GM12878 (cell line): Measurements from ENCODE around the gene TTC17. TPM values are rescaled to one million over a fixed set of nuclear protein-coding genes. Genes with fewer than 3 reads are reported as not detected.

Experiments used
- ATAC-seq: fragments of 200-7000 bp; cut with Tn5 transposase; 3 replicates; pipeline ENCODE4 v1.9.1; 2020; ENCODE audit warnings: mild to moderate bottlenecking, moderate library complexity
- BruUV-seq: library from RNA; stranded (reverse); fragments of 400-500 nt; replicated peaks from 2 replicates; lab custom pipeline; 2021; lab: Mats Ljungman, UMichigan
- CTCF ChIA-PET: fragments of 300-600 bp; sonication (Branson Sonifier 250); formaldehyde crosslinking; extraction: SDS; loops from one replicate; lab custom pipeline; 2021; ENCODE audit warnings: inconsistent platforms; lab: Yijun Ruan, JAX
- POLR2A ChIA-PET: fragments of 350-600 bp; formaldehyde crosslinking; extraction: SDS; loops from one replicate; lab custom pipeline; 2021; ENCODE audit warnings: inconsistent platforms; lab: Charles Lee
- RAD21 ChIA-PET: fragments of 300-600 bp; sonication (Branson Sonifier 250); formaldehyde crosslinking; loops from one replicate; lab custom pipeline; 2023; ENCODE audit warnings: antibody characterized with exemption; ENCODE audit not compliant: unreplicated experiment; lab: Charles Lee
- SMC1A ChIA-PET: fragments of 300-600 bp; sonication (Branson Sonifier 250); formaldehyde crosslinking; loops from one replicate; lab custom pipeline; 2023; ENCODE audit not compliant: unreplicated experiment, uncharacterized antibody; lab: Charles Lee
- DNase-seq: peaks from one replicate; pipeline ENCODE4 v3.0.0-alpha.2; 2011; ENCODE audit warnings: low read depth, low spot score
- FAIRE-seq: peaks from 3 replicates; lab custom pipeline; 2011; peaks lifted over from hg19 to GRCh38; lab: Jason Lieb, UNC
- H2AFZ ChIP-seq: 2 replicates; pipeline ENCODE4 v1.6.0; 2011; ENCODE audit warnings: low read depth, low read length, control low read depth; ENCODE audit not compliant: control insufficient read depth
- H3K27ac ChIP-seq: 2 replicates; pipeline ENCODE4 v1.5.1; 2011; ENCODE audit warnings: control low read depth; ENCODE audit not compliant: control insufficient read depth, insufficient read depth
- H3K27me3 ChIP-seq, 2 experiments: replicated peaks in 1 of 2; 2 replicates each; pipeline versions ENCODE4 v1.6.0 to v1.6.1; 2011; ENCODE audit warnings: low read length in 1 of 2; ENCODE audit not compliant: control insufficient read depth in 2 of 2, insufficient read depth in 2 of 2
- H3K36me3 ChIP-seq, 2 experiments: 2 replicates each; pipeline ENCODE4 v1.5.1; 2011; ENCODE audit warnings: low read length in 1 of 2; ENCODE audit not compliant: control insufficient read depth in 2 of 2, insufficient read depth in 2 of 2
- H3K4me1 ChIP-seq: 2 replicates; pipeline ENCODE4 v1.6.1; 2011; ENCODE audit warnings: mild to moderate bottlenecking, low read length, moderate library complexity, mixed read lengths; ENCODE audit not compliant: control insufficient read depth, insufficient read depth
- H3K4me2 ChIP-seq: 2 replicates; pipeline ENCODE4 v1.6.0; 2011; ENCODE audit warnings: control low read depth; ENCODE audit not compliant: control insufficient read depth, insufficient read depth
- H3K4me3 ChIP-seq: fragments of 200-600 bp; sonication (generic); 2 replicates; pipeline ENCODE4 v1.5.1; 2016
- H3K79me2 ChIP-seq: 2 replicates; pipeline ENCODE4 v1.6.0; 2011; ENCODE audit warnings: low read length; ENCODE audit not compliant: control insufficient read depth, insufficient read depth
- H3K9ac ChIP-seq: 2 replicates; pipeline ENCODE4 v1.8.0; 2011; ENCODE audit warnings: low read length, control low read depth, mixed read lengths; ENCODE audit not compliant: control insufficient read depth, insufficient read depth
- H3K9me3 ChIP-seq: replicated peaks from 3 replicates; pipeline ENCODE4 v1.5.1; 2011; ENCODE audit warnings: mild to moderate bottlenecking, low read length; ENCODE audit not compliant: control insufficient read depth, insufficient read depth
- H4K20me1 ChIP-seq: 2 replicates; pipeline ENCODE4 v1.6.0; 2011; ENCODE audit not compliant: control insufficient read depth, insufficient read depth
- E4F1 ChIP-seq: fragments of 450-650 bp; IDR thresholded peaks from 2 replicates; pipeline ENCODE4 v1.6.1; 2018; ENCODE audit warnings: borderline replicate concordance, mild to moderate bottlenecking; ENCODE audit not compliant: partially characterized antibody
- EED ChIP-seq: sonication (generic); IDR thresholded peaks from 2 replicates; pipeline ENCODE4 v1.6.1; 2016; ENCODE audit warnings: antibody characterized with exemption, low read depth
- NFYA ChIP-seq: IDR thresholded peaks from 2 replicates; pipeline ENCODE4 v1.6.1; 2011; ENCODE audit warnings: low read depth, mild to moderate bottlenecking, low read length, improper control_type of control experiment, borderline replicate concordance
- NR2C2 ChIP-seq: IDR thresholded peaks from 2 replicates; pipeline ENCODE4 v1.6.1; 2011; ENCODE audit warnings: borderline replicate concordance, low read depth; ENCODE audit not compliant: control insufficient read depth, insufficient read length
- RELA ChIP-seq: fragments of 450-650 bp; IDR thresholded peaks from 2 replicates; pipeline ENCODE4 v1.8.0; 2014; ENCODE audit warnings: borderline replicate concordance; ENCODE audit not compliant: partially characterized antibody
- SMAD5 ChIP-seq: IDR thresholded peaks from 2 replicates; pipeline ENCODE4 v1.6.1; 2016; ENCODE audit warnings: antibody characterized with exemption, low read depth
- SUPT20H ChIP-seq: IDR thresholded peaks from 2 replicates; pipeline ENCODE4 v1.6.1; 2011; ENCODE audit warnings: low read depth, mild to moderate bottlenecking, low read length, moderate library complexity, borderline replicate concordance; ENCODE audit not compliant: control insufficient read depth
- ZNF217 ChIP-seq: fragments of 450-650 bp; IDR thresholded peaks from 2 replicates; pipeline ENCODE4 v1.6.1; 2017; ENCODE audit warnings: antibody characterized with exemption, mild to moderate bottlenecking
- ZNF274 ChIP-seq: IDR thresholded peaks from one replicate; pipeline ENCODE4 v1.8.0; 2011; ENCODE audit not compliant: insufficient read length, insufficient read depth
- WGBS: methylation state at CpG from one replicate; pipeline ENCODE4 v1.1.6; 2016; ENCODE audit warnings: low lambda C conversion rate; ENCODE audit not compliant: insufficient replicate concordance, insufficient coverage; ENCODE audit errors: missing lambda C conversion rate; 5-methylcytosine and 5-hydroxymethylcytosine counted together
- in situ Hi-C: fragments of 300-500 bp; cut with MboI; formaldehyde crosslinking; loops from 9 replicates; pipeline ENCODE4 v1.14.3; 2018; ENCODE audit warnings: mixed read lengths
- intact Hi-C: fragments of 100-400 bp; cut with micrococcal nuclease; formaldehyde crosslinking; loops from one replicate; pipeline ENCODE4 v1.14.2; 2022; ENCODE audit not compliant: unreplicated experiment
- polyA plus RNA-seq, 11 experiments: library from polyadenylated mRNA; depleted of rRNA in 4 of 11; unstranded in 6 of 11; stranded (reverse) in 5 of 11; fragments of >200 nt; fragmentation: Nextera tagmentation in 4 of 11; fragmentation: Illumina TruSeq in 1 of 11; extraction: Ambion mirVana in 4 of 11; extraction: Trizol in 1 of 11; gene quantifications; 1 replicate in 1 of 11; 2 replicates in 10 of 11; pipeline versions ENCODE4 v1.2.1 to v1.2.3, GENCODE V29; 2011 to 2016; ENCODE audit warnings: inconsistent platforms in 2 of 11, missing spikeins in 2 of 11, low read depth in 1 of 11
- total RNA-seq, 4 experiments: library from RNA; depleted of rRNA in 3 of 4; stranded (reverse); fragments of >200 nt in 3 of 4; fragmentation: Illumina TruSeq in 1 of 4; extraction: Trizol in 1 of 4; gene quantifications; 2 replicates each; pipeline versions ENCODE4 v1.2.1 to v1.2.3, GENCODE V29; 2013 to 2021
- TF ChIP-seq, protein P1 (sequence below): fragments of 450-650 bp; IDR thresholded peaks from 2 replicates; pipeline ENCODE4 v1.6.1; 2017; ENCODE audit warnings: antibody characterized with exemption, mild to moderate bottlenecking, moderate library complexity
- TF ChIP-seq, protein P2 (sequence below): IDR thresholded peaks from 2 replicates; pipeline ENCODE4 v1.6.1; 2011; ENCODE audit warnings: borderline replicate concordance, low read depth, mild to moderate bottlenecking, moderate library complexity, mixed read lengths, low read length; ENCODE audit not compliant: insufficient read depth; ENCODE audit errors: extremely low read length

The TTC17 gene
- total and polyA plus RNA-seq, 10 of the 15 experiments (the other 5 are each of a cell fraction or from before 2014, with no cell fraction given), result 15.9 to 116 (median 41.5) TPM

GRCh38 chr11:43532041-43532440, 173.3 kb downstream of the TTC17 start (continued):
- no peak for TF ChIP-seq SUPT20H
- no peak for TF ChIP-seq ZNF274
- TF ChIP-seq, protein P1, sequence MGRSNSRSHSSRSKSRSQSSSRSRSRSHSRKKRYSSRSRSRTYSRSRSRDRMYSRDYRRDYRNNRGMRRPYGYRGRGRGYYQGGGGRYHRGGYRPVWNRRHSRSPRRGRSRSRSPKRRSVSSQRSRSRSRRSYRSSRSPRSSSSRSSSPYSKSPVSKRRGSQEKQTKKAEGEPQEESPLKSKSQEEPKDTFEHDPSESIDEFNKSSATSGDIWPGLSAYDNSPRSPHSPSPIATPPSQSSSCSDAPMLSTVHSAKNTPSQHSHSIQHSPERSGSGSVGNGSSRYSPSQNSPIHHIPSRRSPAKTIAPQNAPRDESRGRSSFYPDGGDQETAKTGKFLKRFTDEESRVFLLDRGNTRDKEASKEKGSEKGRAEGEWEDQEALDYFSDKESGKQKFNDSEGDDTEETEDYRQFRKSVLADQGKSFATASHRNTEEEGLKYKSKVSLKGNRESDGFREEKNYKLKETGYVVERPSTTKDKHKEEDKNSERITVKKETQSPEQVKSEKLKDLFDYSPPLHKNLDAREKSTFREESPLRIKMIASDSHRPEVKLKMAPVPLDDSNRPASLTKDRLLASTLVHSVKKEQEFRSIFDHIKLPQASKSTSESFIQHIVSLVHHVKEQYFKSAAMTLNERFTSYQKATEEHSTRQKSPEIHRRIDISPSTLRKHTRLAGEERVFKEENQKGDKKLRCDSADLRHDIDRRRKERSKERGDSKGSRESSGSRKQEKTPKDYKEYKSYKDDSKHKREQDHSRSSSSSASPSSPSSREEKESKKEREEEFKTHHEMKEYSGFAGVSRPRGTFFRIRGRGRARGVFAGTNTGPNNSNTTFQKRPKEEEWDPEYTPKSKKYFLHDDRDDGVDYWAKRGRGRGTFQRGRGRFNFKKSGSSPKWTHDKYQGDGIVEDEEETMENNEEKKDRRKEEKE, result no peak
- no peak for TF ChIP-seq NR2C2
- TF ChIP-seq, protein P2, sequence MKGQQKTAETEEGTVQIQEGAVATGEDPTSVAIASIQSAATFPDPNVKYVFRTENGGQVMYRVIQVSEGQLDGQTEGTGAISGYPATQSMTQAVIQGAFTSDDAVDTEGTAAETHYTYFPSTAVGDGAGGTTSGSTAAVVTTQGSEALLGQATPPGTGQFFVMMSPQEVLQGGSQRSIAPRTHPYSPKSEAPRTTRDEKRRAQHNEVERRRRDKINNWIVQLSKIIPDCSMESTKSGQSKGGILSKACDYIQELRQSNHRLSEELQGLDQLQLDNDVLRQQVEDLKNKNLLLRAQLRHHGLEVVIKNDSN, result no peak

- POLR2A ChIA-PET, result no interaction called here
- DNase-seq (no peak), FAIRE-seq (no peak), ATAC-seq (no peak)
- Histone ChIP-seq H4K20me1 (no peaks in the 10 kb centered on the region), H3K9me3 (no peaks in the 10 kb centered on the region; the same call in 2 of the 3 replicates), H3K79me2 (no peaks in the 10 kb centered on the region), H3K4me3 (no peak overlapping the region), H3K36me3 (no peaks in the 10 kb centered on the region), H2AFZ (no peak overlapping the region), H3K9ac (no peak overlapping the region), H3K4me1 (no peaks in the 10 kb centered on the region), H3K27me3 (peaks cover 0 to 3% of the 10 kb centered on the region in 2 experiments; a peak in 2 of 4 replicates), H3K27ac (no peak overlapping the region), H3K4me2 (no peak overlapping the region)
- TF ChIP-seq EED, result no peak
- TF ChIP-seq NFYA, result no peak
- TF ChIP-seq RELA, result no peak
- TF ChIP-seq ZNF217, result no peak
- no peak for TF ChIP-seq SMAD5
- TF ChIP-seq E4F1, result no peak
- RAD21 ChIA-PET, result no interaction called here
- in situ Hi-C loops (no loop called here), intact Hi-C loops (no loop called here)
- CTCF ChIA-PET, result no interaction called here
- 11% methylated on average over 14 of the region's 14 CpGs for WGBS
- no TSS peak for BruUV-seq
- SMC1A ChIA-PET, result no interaction called here
Measured at GRCh38 chr11:43537833-43538615, 179.3 kb downstream of the TTC17 start.
